Measurements from ENCODE around the gene NFIC.
"Not testable (repeated sequence)": the region's sequence is repeated elsewhere in the genome, so short reads cannot be mapped to it uniquely, and the experiment has no call there.

NFIC gene

GRCh38 chr19:3451451-3451866, 85.1 kb downstream of the NFIC start:
- DNase-seq (ENCODE audit: low read depth in 2 of 2) = no peak

DNA sequence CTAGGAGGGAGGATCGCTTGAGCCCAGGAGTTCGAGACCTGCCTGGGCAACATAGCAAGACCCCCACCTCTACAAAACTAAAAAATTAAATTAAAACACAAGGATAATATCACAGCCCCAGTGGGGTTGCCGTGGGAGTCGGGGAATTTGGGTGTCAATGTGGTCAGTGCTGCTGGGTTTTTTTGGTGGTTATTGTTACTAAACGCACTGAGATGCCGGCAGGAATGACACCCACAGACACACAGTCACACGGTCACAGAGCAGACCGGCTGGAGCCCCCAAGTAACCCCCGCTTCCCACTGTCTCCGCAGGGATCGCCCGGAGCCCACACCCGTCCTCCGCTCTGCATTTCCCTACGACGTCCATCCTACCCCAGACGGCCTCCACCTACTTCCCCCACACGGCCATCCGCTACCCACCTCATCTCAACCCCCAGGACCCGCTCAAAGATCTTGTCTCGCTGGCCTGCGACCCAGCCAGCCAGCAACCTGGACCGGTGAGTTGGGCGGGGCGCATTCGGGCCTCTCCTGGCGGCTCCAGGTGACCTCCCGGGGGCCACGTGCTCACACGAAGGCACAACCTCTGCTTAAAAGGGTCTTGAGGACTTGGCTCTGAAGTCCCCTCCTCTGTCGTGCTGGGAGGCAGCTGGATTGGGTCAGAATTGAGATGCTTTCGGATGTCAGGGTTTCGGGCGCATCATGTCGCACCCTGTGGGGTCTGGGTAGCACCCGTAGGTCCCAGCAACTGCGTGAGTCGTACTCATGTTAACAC, 86.0 kb downstream of the NFIC start:
- no peak for DNase-seq (ENCODE audit: low read depth in 2 of 2)

DNA sequence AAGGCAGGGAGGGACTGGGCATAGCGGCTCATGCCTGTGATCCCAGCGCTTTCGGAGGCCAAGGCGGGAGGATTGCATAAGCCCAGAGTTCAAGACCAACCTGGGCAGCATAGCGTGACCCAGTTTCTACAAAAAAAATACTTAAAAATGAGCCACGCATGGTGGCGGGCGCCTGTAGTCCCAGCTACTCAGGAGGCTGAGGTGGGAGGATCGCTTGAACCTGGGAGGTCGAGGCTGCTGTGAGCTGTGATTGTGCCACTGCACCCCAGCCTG, 86.5 kb downstream of the NFIC start:
- not testable (repeated sequence) for DNase-seq (ENCODE audit: low read depth in 2 of 2)

GRCh38 chr19:3453840-3454239, 87.5 kb downstream of the NFIC start:
- DNase-seq (ENCODE audit: low read depth in 2 of 2) = no peak

DNA sequence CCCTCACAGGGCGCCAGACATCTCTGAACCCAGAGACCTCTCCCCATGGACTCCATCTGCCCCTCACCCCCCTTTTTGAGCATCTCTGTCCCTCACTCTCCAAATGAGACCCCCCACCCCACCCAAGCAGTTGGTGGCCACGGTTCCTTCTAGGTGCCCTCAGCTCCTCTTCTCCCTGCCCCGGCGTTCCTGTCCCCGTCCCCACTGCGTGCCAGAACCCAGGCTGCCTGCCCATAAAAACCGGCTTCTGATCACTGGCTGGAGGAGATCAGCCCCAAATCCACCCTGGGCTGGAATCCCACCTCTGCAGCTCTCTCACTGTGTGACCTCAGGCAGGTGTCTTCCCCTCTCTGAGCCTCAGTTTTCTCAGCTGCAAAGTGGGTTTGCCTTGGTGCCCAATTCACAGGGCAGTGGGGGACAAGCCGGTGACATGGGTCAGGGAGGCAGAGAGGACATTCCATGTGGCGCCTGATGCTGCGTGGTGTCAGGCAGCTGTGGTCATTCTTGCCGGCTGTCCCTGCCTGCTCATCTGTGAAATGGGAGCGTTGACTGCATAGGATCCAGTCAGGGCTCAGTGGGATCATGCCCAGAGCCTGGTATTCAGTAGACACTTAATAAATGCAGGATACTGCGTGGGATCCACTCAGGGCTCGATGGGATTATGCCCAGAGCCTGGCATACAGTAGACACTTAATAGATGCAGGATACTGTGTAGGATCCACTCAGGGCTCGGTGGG, 88.4 kb downstream of the NFIC start:
- DNase-seq (ENCODE audit: low read depth in 2 of 2) = no peak

GRCh38 chr19:3455393-3455955, 89.1 kb downstream of the NFIC start:
- no peak for DNase-seq (ENCODE audit: low read depth in 2 of 2)

DNA sequence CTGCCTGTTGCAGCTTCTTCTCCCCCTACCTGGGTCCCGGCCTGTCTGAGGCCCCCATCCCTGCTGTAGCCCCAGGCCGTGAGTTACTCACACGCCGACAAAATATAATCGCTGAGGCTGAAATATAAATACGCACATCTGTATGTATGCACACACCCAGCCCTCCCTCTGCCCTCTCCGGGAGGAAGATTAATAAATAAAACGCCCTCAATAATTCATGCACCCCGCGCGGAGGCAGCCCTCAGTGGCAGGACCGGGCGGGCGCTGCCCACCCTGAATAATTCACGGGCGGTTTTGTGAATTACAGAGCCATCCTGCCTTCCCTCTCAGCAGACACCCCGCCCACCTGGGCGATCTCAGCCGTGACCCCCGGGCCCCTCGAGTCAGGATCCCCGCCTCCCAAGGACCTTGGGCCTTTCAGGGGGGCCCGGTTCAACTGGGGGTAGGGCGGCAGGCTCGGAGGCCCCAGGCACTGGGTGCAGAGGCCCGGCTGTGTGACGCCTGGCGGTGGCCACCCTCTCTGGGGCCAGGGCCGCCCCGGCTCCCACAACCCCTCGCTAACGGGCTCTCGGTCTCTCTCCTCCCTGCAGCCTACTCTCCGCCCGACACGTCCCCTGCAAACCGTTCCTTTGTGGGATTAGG, 89.7 kb downstream of the NFIC start:
- no peak for DNase-seq (ENCODE audit: low read depth in 2 of 2)

DNA sequence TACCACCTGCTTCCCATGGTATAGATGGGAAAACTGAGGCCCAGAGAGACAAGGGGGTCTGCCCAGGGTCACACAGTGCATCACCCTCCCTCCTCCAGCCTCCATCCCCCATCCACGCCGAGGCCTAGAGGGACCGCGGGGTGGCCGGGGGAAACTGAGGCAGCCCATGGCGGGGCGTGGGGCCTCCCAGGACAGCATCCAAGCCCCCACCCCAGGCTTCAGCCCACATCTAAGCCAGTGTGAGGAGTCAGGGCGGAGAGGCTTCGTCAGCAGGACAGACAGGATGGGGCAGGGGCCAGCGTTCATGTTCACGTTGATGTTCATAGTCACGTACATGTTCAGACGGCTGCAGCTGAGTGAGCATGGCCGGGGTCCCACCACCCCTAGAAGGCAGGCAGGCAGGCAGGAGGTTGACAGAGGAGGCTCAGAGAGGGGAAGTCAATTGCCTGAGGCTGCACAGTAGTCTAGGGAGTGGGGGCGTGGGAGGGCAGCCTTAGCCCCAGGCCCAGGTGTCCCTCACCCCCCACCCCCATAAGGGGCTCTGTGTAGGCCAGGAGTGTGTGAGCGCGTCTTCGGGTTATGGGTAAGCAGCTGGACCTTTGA, 90.6 kb downstream of the NFIC start:
- DNase-seq (ENCODE audit: low read depth in 2 of 2) = no peak

- DNase-seq (ENCODE audit: low read depth in 2 of 2) = no peak
Observed at GRCh38 chr19:3457528-3458228, 91.3 kb downstream of the NFIC start.

- DNase-seq (ENCODE audit: low read depth in 2 of 2) = no peak
Observed at GRCh38 chr19:3458229-3459088, 92.1 kb downstream of the NFIC start.

- no peak for DNase-seq (ENCODE audit: low read depth in 2 of 2)
Observed at GRCh38 chr19:3459089-3459881, 92.9 kb downstream of the NFIC start.

GRCh38 chr19:3459965-3460582, 93.7 kb downstream of the NFIC start:
- DNase-seq (ENCODE audit: low read depth in 2 of 2) = no peak

- DNase-seq (ENCODE audit: low read depth in 2 of 2) = no peak
Observed at GRCh38 chr19:3462991-3463713, 96.8 kb downstream of the NFIC start.

DNA sequence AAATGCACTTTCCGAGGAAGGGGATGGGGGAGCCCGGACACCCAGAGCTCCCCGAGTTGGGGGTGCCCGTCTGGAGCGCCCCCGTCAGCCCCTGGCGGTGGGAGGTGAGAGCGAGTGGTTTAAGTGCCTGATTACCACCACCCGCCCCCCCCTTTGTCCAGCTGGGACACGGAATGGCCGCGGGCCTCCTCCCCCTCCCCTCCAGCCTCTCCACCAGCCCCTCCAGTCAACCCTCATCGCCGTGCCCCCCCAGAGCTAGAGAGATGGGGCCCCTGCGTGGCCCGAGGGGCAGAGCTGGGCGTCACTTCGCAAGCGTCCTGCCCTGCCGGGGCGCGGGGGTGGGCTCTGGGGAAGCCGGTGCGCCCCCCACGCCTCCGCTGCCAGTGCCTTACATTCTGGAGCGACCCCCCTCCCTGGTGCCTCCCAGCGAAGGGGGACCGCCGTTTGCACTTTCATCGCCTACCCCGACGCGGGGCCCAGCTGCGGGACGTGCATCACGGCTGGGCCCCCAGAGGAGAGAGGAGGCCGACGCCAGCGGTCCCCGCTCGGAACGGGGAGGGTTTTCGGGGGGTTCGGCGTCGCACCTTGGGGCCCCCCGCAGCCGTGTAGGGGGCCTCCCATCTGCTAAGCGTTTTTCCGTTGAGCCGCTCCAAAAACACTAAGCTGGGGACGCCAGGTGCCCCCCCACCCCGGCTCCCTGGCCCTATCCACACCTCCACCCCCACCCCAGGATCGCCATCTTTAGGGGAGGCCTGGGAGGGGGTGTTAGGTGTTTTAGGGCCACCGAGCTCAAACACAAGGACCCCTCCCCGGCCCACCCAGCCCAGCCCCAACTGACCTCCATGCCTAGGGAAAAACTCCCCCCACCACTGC, 97.6 kb downstream of the NFIC start:
- no peak for DNase-seq (ENCODE audit: low read depth in 2 of 2)

DNA sequence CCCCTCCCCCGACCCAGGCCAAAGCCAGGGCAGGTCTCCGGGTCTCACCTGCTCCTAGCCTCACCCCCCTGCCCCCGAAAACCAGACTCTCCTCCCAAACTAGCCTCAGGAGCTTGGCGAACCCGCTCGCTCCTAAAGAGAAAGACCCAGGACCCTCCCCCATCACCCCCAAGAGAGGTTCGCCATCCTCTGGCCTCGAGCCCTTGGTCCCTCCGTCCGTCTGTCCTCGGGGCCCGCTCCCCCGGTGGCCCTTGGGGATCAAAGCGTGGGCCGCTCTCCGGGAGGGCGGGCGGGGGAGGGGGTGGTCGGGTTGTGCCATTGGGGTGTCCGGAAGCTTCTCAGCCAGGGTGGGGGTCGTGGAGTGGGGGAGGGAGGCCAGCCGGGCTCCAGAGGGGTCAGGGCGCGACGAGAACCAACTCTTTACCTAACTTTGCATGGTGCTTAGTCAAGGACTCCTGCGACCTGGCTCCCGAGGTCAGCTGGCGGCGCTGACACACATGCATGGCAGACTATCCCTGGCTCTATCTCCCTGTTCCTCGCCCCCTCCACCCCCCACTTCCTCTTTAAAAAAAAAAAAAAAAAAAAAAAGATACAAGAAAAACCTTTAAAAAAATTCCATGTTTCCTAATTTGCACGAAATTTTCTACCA, 98.3 kb downstream of the NFIC start:
- no peak for DNase-seq (ENCODE audit: low read depth in 2 of 2)

DNA sequence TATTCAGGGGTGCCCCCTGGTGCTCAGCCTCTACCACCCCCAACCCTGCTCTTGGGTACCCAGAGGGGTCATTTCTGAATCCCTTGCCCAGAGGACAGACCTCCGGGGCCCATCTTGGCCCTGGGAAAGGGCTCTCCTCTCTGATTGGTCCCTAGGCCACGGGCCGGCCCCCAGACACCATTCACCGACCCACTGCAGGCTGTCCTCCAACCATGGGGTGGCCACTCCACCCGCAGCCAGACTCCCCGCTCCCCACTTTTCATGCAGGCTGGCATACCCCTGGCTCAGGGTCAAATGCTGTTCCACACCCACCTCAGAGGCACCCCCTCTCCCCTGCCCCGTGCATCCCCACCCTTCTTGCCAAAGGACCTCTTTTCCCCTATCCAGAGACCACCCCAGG, 99.2 kb downstream of the NFIC start:
- no peak for DNase-seq (ENCODE audit: low read depth in 2 of 2)

DNA sequence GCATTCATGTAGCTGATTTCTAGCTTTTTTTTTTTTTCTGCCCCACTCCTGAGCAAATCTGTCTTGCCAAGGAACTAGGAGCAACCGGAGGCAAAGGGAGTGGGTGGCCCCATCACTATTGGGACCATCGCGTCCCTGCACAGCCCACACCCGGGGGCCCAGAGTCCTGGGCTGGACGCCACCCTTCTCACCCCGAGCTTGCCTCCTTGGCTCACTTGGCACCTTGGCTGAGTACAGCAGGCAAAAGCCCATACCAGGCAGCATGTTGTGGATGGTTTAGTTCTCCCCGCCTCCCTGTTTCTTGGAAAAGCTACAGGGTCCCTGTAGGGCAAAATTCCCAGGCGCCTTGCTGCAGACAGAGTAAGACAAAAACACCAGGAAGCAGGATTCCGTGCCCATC, 100.3 kb downstream of the NFIC start:
- no peak for DNase-seq (ENCODE audit: low read depth in 2 of 2)
